Glomerular visceral epithelial cell (primary cell): ENCODE data around the gene CLASP2.
A peak's percentile ranks its signal among the peaks of the same experiment; 100 is the strongest.
"Not testable (repeated sequence)": the region's sequence is repeated elsewhere in the genome, so short reads cannot be mapped to it uniquely, and the experiment has no call there.

ENCODE experiments used
- DNase-seq: peaks from one replicate; pipeline ENCODE4 v3.0.0-alpha.2; 2016; ENCODE audit errors: extremely low spot score

The CLASP2 gene

DNA sequence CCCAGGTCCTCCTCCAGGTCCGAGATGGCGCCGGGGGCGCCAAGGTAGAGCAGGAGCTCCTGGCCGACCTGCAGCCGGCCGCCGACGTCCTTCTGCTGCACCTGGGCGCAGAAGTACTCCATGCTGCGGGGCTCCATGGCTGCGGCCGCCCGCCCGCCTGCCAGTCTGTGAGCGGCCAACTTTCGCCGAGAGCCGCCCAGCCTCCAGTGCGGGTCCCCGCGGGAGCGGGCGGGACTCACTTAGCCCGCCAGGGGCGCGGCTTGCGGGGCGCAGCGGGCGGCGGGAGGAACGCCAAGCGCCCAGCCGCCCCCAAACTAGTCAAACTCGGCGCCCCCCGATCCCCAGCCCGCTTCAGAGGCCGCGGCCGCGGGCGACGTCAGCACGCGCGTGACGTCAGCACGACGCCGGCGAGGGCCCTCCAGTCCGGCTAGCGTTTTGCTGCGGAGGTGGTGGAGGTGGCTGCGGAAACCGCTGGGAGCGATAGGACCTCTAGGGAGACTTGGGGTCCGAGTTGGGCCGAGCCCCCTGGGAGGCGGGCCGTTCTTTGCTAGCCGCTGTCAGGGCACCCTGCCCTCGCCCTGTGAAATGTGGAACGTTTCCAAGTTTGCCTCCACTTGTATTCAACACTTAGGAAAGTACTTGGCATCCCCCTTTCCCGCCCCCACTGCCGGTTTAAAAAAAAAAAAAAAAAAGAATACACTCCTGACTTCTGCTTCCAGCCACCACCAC is at the start of gene CLASP2:
TSS of gene CLASP2 (minus strand) at position 389 of the 729 bp plus-strand sequence. CDS start at position 137, 252 bp downstream.
- peak; percentile 87 for DNase-seq

GRCh38 chr3:33758864-33759263 is 40.8 kb upstream of the CLASP2 start:
- peak; percentile 30 for DNase-seq

- DNase-seq = no peak
Measured at GRCh38 chr3:33758281-33758680, 40.2 kb upstream of the CLASP2 start.

DNA sequence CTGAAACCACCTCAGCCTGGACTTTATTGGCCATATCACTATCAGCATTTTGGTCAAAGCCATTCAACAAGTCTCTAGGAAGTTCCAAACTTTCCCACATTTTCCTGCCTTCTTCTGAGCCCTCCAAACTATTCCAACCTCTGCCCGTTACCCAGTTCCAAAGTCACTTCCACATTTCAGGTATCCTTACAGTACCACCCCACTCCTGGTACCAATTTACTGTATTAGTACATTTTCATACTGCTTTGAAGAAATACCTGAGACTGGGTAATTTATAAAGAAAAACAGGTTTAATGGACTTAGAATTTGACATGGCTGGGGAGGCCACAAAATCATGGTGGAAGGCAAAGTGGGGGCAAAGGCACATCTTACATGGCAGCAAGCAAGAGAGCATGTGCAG is 36.3 kb upstream of the CLASP2 start:
- not testable (repeated sequence) for DNase-seq

DNA sequence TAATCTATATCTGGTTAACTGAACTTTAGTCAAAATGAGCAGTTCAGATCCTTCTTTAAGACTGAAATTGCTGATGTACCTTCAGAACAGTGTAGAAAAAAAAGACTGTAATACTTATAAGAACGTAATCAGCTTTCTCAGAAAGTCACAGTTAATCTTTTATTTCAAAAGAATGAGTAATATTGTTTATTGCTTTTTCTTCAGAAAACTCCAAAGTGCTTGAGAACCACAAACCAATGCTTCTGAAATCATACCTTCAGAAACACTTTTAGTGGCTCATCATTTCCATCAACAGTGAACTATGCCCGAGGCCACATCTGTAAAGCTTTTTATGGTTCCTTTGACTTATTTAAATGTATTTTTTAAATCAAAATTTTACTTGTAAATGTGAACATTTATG is 33.3 kb upstream of the CLASP2 start:
- DNase-seq = no peak

DNA sequence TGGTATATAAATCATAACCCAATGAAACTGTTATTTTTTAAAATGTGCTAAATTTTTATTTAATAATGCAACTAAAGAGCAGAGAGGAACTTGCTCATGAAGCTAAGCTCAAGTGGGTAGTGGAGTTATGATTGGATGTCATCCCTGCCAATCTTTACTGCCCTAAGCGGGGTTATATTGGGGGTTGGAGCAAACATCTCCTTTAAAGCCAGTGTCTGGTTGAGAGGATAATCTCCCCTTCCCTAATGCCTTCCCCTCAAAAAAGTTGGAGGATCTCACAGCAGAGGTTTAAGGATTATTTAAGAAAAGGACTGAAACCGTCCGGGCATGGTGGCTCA is 32.1 kb upstream of the CLASP2 start:
- DNase-seq = no peak

GRCh38 chr3:33749546-33750210 is 31.6 kb upstream of the CLASP2 start:
- DNase-seq = no peak

GRCh38 chr3:33746416-33747116 is 28.5 kb upstream of the CLASP2 start:
- no peak for DNase-seq

- no peak for DNase-seq
Measured at GRCh38 chr3:33737146-33737545, 19.1 kb upstream of the CLASP2 start.

DNA sequence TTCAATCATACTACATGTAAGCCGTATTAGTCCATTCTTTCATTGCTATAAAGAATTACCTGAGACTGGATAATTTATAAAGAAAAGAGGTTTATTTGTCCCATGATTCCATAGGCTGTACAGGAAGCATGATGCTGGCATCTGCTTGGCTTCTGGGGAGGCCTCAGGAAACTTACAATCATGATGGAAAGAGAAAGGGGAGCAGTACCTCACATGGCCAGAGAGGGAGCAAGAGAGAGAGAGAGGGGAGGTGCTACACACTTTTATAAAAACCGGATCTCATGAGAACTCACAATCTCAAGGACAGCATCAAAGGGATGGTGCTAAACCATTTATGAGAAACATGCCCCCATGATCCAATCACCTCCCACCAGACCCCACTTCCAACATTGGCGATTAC is 14.3 kb upstream of the CLASP2 start:
- no peak for DNase-seq

DNA sequence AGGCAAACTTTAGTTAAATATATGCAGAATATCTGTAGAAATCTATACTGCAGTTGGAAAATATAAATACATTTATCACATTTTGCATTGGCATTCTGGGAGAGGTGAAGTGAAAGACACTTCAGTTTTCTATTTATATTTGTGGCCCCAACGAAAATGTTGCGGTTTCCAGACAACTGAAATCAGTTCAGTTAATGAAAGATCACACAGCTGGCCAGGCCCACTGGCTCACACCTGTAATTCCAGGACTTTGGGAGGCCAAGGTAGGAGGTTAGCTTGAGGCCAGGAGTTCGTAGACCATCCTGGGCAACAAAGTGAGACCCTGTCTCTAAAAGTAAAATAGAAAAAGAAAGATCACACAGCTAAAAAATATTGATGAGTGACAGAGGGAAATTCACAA is 11.9 kb upstream of the CLASP2 start:
- DNase-seq = no peak

- DNase-seq = no peak
Measured at GRCh38 chr3:33724256-33724655, 6.2 kb upstream of the CLASP2 start.

DNA sequence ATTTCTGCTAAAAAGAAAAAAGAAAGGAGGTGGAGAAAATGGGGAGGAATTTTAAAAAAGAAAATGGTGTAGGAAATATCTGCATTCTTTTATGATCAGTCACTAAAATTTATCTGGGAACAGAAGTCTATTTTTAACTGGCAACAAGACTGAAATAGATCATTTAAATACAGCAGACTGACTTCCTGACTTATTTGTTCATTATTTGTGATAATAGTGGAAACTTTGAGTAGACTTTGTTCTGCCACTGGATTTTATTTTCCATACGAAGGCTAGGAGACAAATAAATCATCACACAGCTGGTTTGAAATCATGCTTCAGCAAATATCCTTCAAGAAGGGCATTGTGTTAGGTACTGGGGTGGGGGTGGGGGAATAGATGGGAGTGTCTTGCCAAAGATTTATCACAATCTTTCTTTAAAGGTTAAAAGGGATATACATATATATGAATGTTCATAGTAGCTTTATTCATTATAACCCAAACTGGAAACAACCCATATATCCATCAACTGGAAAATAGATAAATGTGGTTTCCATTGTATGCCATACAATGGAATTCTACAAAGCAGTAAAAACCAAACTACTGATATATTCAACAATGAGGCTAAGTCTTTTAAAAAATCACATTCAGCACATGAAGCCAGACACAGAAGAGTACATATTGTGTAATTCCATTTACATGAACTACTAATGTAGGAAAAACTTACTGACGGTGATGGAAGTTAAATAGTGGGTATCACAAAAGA is 4.7 kb upstream of the CLASP2 start:
- DNase-seq = no peak

DNA sequence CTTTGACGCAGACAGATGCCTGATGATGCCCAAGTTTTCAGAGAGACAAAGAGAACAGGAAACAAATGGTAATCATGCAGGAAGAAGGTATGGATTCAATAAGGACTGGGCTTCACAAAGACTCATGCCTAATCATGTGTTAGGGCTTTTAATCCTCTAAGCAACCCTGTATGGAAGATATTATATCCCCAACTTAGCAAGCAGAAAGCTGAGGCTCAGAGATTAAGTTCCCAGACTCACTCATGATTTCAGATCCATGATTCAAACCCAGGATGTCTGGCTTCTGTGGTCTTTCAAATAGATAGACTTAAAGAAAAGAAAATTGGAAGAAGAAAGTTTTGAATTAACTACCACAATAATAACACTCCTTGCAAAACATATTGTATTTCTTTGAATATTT is 4.1 kb upstream of the CLASP2 start:
- DNase-seq = no peak

GRCh38 chr3:33718595-33718907 is 497 bp upstream of the CLASP2 start:
- no peak for DNase-seq

DNA sequence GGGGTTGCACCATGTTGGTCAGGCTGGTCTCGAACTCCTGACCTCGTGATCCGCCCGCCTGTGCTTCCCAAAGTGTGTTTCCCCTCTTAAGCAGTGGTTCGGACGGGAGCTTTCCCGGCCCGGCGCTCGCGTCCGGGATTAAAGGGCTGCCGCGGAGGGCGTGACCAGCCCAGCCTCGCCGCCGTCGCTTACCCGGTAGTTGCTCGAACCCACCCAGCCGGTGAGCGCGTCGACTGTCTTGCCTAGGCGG is 513 bp downstream of the CLASP2 start:
- no peak for DNase-seq

DNA sequence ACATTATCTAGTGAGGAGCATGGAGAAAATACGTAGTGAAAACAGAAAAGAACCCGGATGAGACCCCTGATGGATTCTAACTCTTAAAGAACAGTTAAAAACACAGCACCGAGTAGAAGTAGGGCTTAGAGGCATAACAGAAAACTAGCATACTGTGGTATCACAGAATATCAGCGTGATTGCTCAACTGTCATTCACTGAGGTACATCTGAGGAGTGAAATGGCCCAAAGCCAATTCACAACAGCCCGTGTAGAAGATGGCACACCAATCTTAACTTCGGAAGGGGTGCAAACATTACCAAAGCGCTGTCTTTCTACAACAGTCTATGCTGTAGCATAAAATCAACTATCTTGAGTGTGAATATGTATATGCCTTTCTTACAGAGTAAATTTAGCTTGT is 1.8 kb downstream of the CLASP2 start:
- no peak for DNase-seq

DNA sequence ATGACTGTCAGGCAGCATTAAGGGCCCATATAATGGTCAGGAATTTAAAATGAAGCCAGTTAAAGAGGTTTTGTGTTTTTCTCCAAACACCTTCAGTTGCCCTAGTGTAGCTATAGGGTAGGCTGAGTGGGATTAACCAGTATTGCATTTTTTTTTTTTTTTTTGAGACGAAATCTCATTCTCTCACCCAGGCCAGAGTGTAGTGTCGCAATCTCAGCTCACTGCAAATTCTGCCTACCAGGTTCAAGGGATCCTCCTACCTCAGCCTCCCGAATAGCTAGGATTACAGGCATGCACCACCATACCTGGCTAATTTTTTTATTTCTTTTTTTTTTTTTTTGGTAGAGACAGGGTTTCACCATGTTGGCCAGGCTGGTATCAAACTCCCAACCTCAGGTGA is 7.0 kb downstream of the CLASP2 start:
- no peak for DNase-seq

GRCh38 chr3:33706056-33706455 is 12.0 kb downstream of the CLASP2 start:
- no peak for DNase-seq

- DNase-seq = no peak
Measured at GRCh38 chr3:33704891-33705290, 13.2 kb downstream of the CLASP2 start.

DNA sequence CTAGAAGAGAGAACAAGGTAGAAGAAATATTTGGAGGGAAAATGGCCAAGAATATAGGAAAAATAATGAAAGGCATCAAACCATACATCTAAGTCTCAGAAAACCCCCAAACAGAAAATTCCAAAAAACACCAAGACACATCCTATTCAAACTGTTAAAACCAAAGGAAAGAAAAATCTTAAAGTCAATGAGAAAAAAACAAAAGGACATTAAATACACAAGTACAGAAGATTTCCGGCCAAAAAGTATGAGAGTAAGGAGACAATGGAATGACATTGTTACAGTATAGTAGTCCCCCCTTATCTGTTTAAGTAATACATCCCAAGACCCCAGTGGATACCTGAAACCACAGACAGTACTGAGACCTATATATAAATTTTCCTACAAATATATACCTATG is 18.8 kb downstream of the CLASP2 start:
- no peak for DNase-seq

GRCh38 chr3:33694944-33695343 is 23.1 kb downstream of the CLASP2 start:
- DNase-seq = no peak

- no peak for DNase-seq
Measured at GRCh38 chr3:33690341-33690740, 27.7 kb downstream of the CLASP2 start.
